T-helper 2 cell treated with Interferon-gamma antibody and Interleukin-4, amounts not matched to agents 5 μg/mL and 100 μg/mL, for 36 hours (primary cell): ENCODE measurements around the gene EIF3K.

Experiments used
- DNase-seq: peaks from one replicate; pipeline ENCODE4 v3.0.0; 2021; ENCODE audit warnings: low spot score
- H3K27ac Mint-ChIP-seq: one replicate; pipeline ENCODE4 v1.8.0; 2021; ENCODE audit warnings: mild to moderate bottlenecking, mixed read lengths
- H3K27me3 Mint-ChIP-seq: one replicate; pipeline ENCODE4 v1.8.0; 2021; ENCODE audit warnings: low read depth, mixed read lengths
- H3K36me3 Mint-ChIP-seq: one replicate; pipeline ENCODE4 v1.8.0; 2021; ENCODE audit warnings: low read depth, mixed read lengths
- H3K4me1 Mint-ChIP-seq: one replicate; pipeline ENCODE4 v1.8.0; 2021; ENCODE audit warnings: low read depth, mixed read lengths
- H3K4me3 Mint-ChIP-seq: one replicate; pipeline ENCODE4 v1.8.0; 2022; ENCODE audit warnings: mild to moderate bottlenecking, moderate library complexity, mixed read lengths
- H3K9me3 Mint-ChIP-seq: one replicate; pipeline ENCODE4 v1.8.0; 2021; ENCODE audit warnings: mixed read lengths

EIF3K gene

GRCh38 chr19:38674388-38675171 lies 55.6 kb downstream of the EIF3K start:
- Mint-ChIP-seq H3K9me3 (no peaks in the 10 kb centered on the region), H3K27ac (peak overlapping the region; percentile 22), H3K36me3 (peaks cover 28% of the 10 kb centered on the region), H3K4me1 (peaks cover 65% of the 10 kb centered on the region), H3K4me3 (no peak overlapping the region), H3K27me3 (no peaks in the 10 kb centered on the region)
- no peak for DNase-seq

GRCh38 chr19:38675611-38676010 lies 56.6 kb downstream of the EIF3K start:
- Mint-ChIP-seq H3K4me1 (peaks cover 66% of the 10 kb centered on the region), H3K4me3 (peak overlapping the region; percentile 7), H3K36me3 (peaks cover 23% of the 10 kb centered on the region), H3K9me3 (no peaks in the 10 kb centered on the region), H3K27ac (no peak overlapping the region), H3K27me3 (no peaks in the 10 kb centered on the region)
- no peak for DNase-seq

DNA sequence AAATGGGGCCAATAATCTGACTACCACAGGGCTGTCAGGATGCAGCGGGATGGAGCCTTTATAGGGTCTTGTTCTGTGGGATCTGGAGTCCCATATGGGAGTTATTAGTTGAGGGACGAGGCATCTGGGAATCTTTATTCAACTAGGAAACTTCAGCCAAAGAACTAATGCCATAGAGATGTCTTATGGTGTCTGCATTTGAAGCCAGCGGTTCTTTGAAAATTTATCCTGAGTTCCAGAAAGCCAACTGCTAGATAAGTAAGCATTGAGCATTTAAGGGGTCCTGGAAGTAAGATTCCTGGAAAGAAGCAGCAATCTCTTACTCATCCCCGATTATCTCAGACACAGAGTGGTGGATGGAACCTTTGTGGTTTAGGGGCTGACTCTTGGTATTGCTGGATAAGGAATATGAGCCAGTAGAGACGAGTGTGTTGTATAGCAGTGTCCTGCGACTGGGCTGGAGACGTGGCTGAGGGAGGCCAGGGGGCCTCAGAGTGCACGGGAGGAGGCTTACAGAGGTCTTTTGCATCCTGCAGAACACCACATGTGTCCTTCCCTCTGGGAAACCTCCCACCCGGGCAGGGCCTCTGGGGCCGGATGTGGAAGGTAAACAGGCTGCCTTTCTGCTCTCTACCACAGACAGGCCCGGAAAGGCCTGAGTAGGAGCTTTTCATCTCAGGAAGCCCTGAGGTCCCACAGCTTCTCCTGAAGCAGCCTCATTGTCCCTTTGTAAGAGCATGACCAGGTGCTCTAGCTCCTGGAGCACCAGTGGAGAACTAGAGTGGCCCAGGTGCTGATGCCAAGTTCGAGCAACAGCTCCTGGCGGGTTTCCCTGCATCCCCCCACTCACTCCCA lies 57.3 kb downstream of the EIF3K start:
- Mint-ChIP-seq H3K9me3 (no peaks in the 10 kb centered on the region), H3K27me3 (no peaks in the 10 kb centered on the region), H3K4me1 (peaks cover 71% of the 10 kb centered on the region), H3K4me3 (no peak overlapping the region), H3K36me3 (peaks cover 28% of the 10 kb centered on the region), H3K27ac (peak overlapping the region; percentile 12)
- no peak for DNase-seq

DNA sequence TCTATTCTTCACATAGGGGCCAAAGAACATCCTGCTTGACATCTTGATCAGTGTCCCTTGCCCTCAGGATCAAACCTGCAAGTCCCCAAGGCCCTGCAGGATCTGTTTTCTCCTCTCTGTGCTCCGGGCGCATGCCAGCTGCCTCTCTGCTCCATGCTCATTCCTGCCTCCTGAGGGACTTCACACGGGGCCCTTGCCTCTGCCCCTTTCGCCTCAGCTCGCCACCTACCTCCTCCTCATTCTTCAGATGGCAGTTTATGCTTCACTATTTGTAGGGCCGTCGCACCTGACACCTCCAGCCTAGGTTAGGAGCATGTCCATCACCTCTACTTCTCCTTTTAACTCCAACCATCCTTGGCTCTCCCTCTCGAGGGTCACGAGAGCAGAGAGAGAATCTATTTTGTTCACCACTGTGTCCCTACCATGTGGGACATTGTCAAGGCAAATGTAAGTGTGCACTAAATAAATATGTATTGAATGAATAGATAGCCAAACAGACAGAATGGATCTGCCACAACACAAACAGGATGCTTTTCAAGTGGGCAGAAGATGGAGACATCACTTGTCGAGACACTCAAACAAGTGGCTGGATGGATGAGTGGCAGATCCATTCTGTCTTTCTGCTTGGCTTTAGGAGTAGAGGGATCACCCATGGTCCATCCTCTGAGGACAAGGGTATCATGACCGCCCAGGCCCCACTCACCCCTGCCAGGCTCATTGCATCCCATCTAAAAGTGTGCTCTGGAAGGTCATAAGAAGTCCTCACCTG lies 58.1 kb downstream of the EIF3K start:
- Mint-ChIP-seq H3K36me3 (peaks cover 33% of the 10 kb centered on the region), H3K4me3 (peak overlapping the region; percentile 39), H3K4me1 (peaks cover 72% of the 10 kb centered on the region), H3K27me3 (no peaks in the 10 kb centered on the region), H3K27ac (peak overlapping the region; percentile 31), H3K9me3 (no peaks in the 10 kb centered on the region)
- DNase-seq: no peak

- Mint-ChIP-seq H3K4me1 (peaks cover 84% of the 10 kb centered on the region), H3K9me3 (peaks cover 5% of the 10 kb centered on the region), H3K27me3 (no peaks in the 10 kb centered on the region), H3K27ac (peak overlapping the region; percentile 51), H3K4me3 (no peak overlapping the region), H3K36me3 (peaks cover 44% of the 10 kb centered on the region)
- no peak for DNase-seq
Measured at GRCh38 chr19:38678217-38678890, 59.4 kb downstream of the EIF3K start.

DNA sequence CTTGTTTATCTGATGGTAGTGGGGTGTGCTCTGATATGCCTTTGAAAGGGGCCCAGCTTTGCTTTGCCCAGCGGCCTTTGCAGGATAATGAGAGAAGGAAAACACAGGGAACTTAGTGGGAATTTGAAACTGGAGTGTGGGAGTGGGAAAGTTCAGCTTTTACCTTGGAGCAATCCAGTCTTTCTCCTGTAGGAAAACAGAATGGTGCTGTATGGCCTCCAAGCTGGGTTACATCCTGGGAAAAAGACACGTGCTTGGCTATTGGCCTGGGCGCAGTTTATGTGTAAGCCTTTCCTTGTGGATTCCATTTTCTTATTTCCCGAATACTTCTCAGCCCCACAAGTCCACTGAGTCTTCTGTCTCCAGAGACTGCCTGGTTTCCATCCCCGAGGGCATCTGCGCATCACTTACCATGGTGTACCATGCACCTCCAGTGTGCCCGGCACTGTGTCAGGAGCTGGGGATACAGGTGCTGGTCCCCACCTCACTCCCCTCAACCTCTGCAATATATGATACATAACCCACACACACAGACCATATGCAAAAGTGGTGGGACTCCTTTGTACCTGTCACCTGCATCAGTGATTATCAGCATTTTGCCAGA lies 60.0 kb downstream of the EIF3K start:
- DNase-seq: no peak
- H3K4me3 Mint-ChIP-seq: no peak overlapping the region
- H3K27ac Mint-ChIP-seq: no peak overlapping the region
- H3K9me3 Mint-ChIP-seq: peaks cover 5% of the 10 kb centered on the region
- H3K4me1 Mint-ChIP-seq: peaks cover 88% of the 10 kb centered on the region
- no peaks in the 10 kb centered on the region for H3K27me3 Mint-ChIP-seq
- H3K36me3 Mint-ChIP-seq: peaks cover 47% of the 10 kb centered on the region

DNA sequence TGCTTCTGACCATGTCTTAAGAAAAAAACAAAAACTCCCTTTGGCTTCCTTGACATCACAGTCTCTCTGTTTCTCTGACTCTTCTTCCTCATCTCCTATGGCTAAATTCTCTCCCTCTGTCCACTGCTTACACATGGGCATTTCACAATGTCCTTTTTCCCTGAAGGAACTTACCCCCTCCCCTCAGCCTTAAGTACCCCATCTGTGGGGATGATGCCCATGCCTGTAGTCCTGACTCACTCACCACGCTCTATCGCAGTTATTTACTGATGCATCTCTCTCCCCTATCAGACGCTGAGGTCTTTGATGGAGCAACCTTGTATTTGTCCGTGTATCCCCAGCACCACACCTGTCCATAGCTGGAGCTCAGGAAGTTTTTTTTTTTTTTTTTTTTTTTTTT lies 60.9 kb downstream of the EIF3K start:
- Mint-ChIP-seq H3K9me3 (peaks cover 5% of the 10 kb centered on the region), H3K27me3 (no peaks in the 10 kb centered on the region), H3K4me1 (peaks cover 85% of the 10 kb centered on the region), H3K27ac (peak overlapping the region; percentile 70), H3K36me3 (peaks cover 46% of the 10 kb centered on the region), H3K4me3 (peak overlapping the region; percentile 20)
- DNase-seq: no peak

DNA sequence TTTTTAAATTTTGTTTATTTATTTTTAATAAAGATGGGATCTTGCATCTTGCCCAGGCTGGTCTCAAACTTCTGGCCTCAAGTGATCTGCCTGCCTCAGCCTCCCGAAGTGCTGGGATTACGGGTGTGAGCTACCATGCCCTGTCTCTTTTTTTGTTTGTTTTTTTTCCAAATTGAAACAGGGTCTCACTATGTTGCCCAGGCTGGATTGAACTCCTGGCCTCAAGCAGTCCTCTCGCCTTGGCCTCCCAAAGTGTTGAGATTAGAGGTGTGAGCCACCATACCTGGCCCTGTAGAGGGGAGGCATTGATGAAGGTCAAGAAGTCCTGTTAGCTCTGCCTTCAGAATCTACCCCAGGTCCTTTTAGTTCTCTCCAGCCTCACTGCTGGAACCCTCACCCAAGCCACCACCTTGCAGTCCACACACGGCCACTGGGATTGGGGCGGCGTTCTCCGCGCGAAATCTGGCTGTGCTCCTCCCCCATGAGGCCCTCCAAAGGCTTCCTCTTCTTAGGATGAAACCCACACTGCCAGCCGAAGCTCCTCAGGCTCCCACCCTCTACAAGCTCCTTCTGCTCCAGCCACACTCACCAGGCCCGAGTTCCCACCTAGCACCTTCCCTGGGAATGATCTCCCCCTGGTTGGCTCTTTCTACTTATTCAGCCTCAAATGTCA lies 63.3 kb downstream of the EIF3K start:
- Mint-ChIP-seq H3K4me3 (peak overlapping the region; percentile 15), H3K27me3 (no peaks in the 10 kb centered on the region), H3K36me3 (peaks cover 38% of the 10 kb centered on the region), H3K4me1 (peaks cover 87% of the 10 kb centered on the region), H3K27ac (peak overlapping the region; percentile 83), H3K9me3 (peaks cover 5% of the 10 kb centered on the region)
- no peak for DNase-seq

- Mint-ChIP-seq H3K36me3 (peaks cover 40% of the 10 kb centered on the region), H3K4me3 (peak overlapping the region; percentile 55), H3K9me3 (peaks cover 5% of the 10 kb centered on the region), H3K27ac (peak overlapping the region; percentile 83), H3K27me3 (no peaks in the 10 kb centered on the region), H3K4me1 (peaks cover 87% of the 10 kb centered on the region)
- DNase-seq: no peak
Measured at GRCh38 chr19:38682872-38683392, 63.9 kb downstream of the EIF3K start.

DNA sequence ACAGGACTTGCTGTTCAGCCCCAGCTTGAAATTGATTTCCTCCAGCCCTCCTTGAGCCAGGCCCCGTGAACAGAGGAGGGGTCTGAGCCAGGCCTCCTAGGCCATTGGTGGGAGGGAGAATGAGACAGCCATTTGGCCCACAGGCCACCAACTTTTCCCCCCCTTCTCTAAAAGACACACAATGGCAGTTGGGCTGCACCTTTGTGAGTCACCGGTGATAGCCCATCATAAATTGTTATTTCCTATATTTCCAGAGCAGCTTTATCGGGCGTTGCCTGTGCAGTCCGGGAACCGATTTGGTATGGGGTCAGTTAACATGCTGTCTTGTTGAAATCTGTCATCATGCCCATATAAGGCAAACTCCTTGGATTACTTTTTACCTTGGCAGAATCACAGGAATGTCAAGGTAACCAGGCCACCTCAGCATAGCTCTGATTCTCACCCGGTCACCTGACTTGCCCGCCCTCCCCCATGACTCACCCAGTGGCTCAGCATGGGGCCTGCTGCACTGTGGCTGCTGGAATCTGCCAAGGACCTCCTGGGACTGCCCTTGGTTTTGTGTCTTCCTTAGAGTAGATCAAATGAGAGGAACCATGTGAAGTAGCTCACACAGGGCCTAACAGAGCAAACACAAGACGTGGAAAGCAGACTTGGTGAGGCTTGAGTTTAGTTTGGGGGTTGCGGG lies 64.5 kb downstream of the EIF3K start:
- Mint-ChIP-seq H3K27ac (peak overlapping the region; percentile 83), H3K36me3 (peaks cover 37% of the 10 kb centered on the region), H3K4me3 (peak overlapping the region; percentile 55)

DNA sequence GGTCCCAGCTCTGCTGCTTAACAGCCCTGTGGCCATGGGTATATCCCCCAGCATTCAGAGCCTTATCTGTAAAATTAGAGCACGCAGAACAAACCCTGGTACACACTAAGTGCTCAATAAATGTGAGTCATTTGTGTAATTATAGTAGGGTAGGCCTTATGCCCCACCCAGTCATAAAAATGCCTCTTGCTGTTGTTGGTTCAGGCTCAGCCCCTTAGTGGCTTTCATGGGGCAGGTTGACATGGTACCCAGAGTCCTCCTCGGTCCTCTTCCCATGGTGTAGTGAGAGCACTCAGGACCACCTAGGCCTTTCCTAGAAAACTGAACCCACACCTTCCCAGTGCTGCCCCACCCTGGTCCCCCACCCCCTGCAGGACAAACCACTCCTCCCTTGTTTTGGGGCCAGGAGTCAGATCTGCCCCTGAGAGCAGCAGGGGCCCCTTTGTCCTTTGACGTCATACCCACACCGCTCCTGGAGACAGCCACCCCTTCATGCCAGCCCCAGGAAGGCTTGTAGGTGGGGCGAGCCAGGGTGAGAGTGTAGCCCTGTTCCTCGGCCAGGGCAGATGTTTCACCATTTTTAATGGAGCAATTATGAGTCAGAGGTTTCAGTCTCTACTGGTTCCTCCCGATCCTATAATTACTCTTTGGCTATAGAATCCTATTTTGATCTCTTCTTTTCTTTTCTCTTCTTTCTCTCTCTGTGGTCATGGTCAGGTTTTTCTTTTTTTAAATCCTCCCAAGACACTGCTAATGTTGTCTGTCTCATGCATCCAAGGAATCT lies 65.3 kb downstream of the EIF3K start:
- Mint-ChIP-seq H3K27ac (peak overlapping the region; percentile 83), H3K27me3 (no peaks in the 10 kb centered on the region), H3K4me1 (peaks cover 83% of the 10 kb centered on the region), H3K4me3 (peak overlapping the region; percentile 55), H3K9me3 (peaks cover 5% of the 10 kb centered on the region), H3K36me3 (peaks cover 41% of the 10 kb centered on the region)
- DNase-seq: no peak

More for the DNA sequence above, 64.5 kb downstream of the EIF3K start:
- peaks cover 5% of the 10 kb centered on the region for H3K9me3 Mint-ChIP-seq
- H3K4me1 Mint-ChIP-seq: peaks cover 83% of the 10 kb centered on the region
- DNase-seq: peak; percentile 53
- H3K27me3 Mint-ChIP-seq: no peaks in the 10 kb centered on the region
